NCI-H128 (cell line): ENCODE results near the gene GUCY2F.

Experiments used
- DNase-seq: peaks from one replicate; lab custom pipeline; 2025; ENCODE audit not compliant: unreplicated experiment; lab: John Stamatoyannopoulos, UW

GUCY2F gene

DNA sequence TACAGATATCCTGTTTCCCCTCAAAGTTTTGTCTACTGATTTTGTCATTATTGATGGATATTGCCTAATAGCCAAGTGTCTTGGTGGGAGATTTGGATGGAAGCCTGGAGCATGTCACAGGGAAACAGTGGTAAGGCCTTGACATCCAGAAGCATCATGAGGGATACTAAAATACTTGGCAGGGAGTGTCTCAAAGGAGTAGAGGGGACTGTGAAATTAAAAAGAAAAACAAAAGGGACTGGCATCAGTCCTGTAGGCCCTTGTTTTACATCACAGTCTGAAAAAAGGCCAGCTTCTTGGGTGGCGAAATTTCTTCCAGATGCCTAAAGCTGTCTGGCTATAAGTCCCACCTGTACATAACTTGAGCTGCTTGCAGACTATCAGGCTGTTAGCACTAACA, 83.8 kb downstream of the GUCY2F start:
- DNase-seq: no peak

- DNase-seq: no peak
Observed at GRCh38 chrX:109393859-109394258, 88.0 kb downstream of the GUCY2F start.

- DNase-seq: no peak
Observed at GRCh38 chrX:109392895-109393294, 89.0 kb downstream of the GUCY2F start.

- no peak for DNase-seq
Observed at GRCh38 chrX:109390556-109390955, 91.3 kb downstream of the GUCY2F start.

DNA sequence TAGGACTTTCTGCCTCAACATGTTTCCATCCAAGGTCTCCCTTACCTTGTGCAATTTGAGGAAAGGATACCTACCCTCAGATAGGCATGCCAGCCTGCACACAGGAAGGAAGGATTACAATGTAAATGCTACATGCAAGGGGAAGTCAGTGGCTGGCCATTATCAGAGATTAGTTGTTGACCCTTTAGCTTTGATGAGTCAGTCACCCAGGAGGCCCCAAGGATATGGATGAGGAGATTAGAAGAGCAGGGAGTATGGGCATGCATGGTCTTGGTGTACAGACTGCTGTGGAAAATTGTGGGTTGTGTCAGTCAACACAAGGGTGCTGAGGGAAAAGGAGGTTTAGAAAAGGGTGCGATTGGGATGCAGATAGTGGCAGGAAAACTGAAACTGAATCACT, 92.0 kb downstream of the GUCY2F start:
- no peak for DNase-seq

DNA sequence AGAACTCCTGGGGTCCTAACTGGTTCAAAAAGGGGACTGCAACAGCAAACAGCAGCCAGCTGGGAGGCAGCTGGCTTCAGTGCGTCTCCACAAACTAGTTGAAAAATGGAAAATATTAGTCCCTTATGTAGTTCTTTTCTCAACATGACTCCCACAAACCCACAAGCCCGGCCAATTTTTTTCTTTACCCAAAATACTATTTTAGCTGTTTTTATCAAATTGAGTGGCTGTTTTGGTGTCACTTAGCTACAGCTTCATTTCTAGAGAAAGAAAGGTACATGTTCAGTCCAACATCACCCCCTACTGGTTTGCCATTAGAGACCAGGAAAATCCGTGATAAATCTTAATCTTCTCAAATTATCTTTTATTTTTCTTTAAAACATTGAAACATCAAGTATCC, 97.2 kb downstream of the GUCY2F start:
- no peak for DNase-seq

GRCh38 chrX:109382332-109382731, 99.6 kb downstream of the GUCY2F start:
- no peak for DNase-seq

DNA sequence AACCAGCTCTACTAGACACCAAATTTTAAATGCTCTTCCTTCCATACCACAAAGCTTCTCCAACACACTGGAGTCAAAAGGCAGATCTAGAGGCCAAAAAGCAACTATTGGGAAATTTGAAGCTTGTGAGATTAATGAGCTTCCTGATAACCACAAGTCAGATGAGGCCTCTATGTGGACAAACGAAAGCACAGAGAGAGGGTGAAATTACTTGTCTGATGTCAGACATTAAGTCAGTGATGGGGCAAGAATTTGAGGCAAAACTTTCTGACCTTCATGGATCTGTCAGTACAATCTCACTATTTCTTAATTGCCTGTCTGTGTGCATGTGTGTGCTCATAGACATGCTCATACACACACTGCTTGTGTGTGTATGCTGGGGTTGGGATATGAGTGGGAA, 103.6 kb downstream of the GUCY2F start:
- DNase-seq: no peak

GRCh38 chrX:109374262-109374960, 107.5 kb downstream of the GUCY2F start:
- DNase-seq: no peak

- no peak for DNase-seq
Observed at GRCh38 chrX:109373468-109373867, 108.4 kb downstream of the GUCY2F start.

DNA sequence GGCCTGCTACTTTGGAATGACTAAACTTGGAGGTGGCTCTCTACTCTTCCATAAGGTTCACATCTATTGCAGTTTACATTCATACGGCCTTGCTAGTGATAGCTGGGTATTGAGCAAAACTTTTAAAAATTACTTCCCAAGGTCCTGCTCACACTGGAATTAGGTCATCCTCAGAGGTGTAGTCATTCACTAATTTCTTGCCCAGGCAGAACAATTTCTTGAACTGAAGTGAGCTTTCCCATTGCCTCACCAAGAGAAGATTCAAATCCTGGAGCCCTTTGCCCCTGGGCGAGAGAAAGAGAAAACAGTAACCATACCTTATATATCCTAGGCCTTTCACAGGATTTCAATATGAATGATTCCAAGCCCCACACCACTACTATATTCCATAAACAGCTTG, 109.2 kb downstream of the GUCY2F start:
- no peak for DNase-seq

- DNase-seq: no peak
Observed at GRCh38 chrX:109372291-109372690, 109.6 kb downstream of the GUCY2F start.

- DNase-seq: no peak
Observed at GRCh38 chrX:109362101-109362500, 119.8 kb downstream of the GUCY2F start.

DNA sequence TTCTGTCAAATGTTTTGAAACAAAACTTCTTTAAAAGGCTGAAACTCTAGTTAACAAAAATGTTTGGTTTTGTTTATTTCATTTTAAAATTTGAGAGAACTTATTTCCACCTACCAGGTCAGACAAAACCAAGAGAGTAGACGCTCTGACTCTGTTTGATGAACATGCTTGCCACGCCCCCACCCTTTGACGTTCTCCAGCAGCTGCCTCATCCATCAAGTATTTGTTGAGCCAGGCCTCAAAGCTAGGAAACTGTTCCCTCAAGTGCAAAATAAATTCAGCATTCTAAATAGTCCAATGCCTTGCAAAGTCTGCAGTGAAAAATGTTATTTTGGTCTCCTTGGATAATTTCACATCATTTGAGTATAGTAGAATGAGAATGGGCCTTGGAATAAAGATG, 121.6 kb downstream of the GUCY2F start:
- DNase-seq: no peak

- no peak for DNase-seq
Observed at GRCh38 chrX:109357706-109358105, 124.2 kb downstream of the GUCY2F start.

GRCh38 chrX:109356684-109357083, 125.2 kb downstream of the GUCY2F start:
- no peak for DNase-seq

GRCh38 chrX:109352066-109352588, 129.8 kb downstream of the GUCY2F start:
- no peak for DNase-seq

DNA sequence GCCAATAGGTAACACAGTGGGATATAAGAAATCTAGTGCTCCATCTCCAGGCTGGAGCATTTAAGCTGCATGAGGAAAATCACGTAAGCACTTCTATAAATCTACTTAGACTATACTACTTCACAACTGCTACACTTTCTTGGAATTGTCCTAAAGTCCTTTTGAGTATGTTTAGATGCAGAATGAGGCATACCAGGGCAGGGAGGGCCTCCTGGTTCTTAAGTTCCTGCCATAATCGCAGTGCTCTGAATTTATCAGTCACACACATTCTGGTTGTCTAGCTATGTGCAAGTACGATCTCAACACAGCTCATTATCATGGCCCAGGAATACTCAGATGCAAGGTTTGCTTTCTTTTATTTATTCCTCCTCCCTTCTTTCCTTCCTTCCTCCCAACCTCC, 130.3 kb downstream of the GUCY2F start:
- DNase-seq: no peak

GRCh38 chrX:109350551-109350950, 131.3 kb downstream of the GUCY2F start:
- DNase-seq: no peak

DNA sequence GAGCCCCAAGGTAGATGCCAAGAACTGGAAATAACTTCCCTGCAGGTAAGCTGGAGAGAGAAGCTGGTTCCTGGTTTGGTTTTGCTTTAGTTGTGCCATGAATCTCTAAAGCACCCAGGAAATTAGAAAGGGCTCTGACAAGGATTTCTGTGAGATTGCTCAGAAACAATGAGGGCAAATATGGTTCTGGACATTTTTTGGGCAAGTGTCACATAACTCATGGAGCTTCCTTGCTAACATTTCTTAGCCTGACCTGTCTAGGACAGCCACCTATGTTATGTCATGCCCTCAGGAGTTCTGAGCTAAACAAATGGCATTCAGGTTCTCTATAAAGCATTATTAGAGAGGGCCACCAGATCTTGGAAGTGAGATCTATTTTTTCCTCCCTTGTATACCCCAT, 131.8 kb downstream of the GUCY2F start:
- DNase-seq: no peak

- DNase-seq: no peak
Observed at GRCh38 chrX:109347632-109348031, 134.3 kb downstream of the GUCY2F start.

DNA sequence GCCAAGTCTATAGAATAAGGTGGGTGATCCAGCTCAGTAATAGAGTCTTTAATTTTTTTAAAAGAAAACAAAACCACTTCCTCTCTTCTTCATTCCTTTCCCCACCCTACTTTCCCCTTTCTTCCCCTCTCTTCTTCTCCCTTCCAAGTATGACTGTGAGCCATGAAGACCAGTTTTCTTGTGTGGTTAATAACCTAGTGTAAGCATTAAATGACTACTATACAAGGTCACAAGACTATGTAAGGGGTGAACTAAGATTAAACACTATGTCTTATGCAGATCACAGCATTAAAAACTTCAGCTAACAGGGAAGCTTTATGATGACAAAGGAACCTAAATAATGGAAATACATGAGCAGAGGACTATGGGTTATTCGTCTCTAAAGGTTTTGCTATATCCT, 135.4 kb downstream of the GUCY2F start:
- no peak for DNase-seq

GRCh38 chrX:109345856-109346255, 136.0 kb downstream of the GUCY2F start:
- no peak for DNase-seq
